ENCODE data around the gene SLC3A2. TPM values are rescaled to one million over a fixed set of nuclear protein-coding genes. Genes with fewer than 3 reads are reported as not detected.

The SLC3A2 gene
- total and polyA plus RNA-seq, 2 of the 13 experiments (the other 11 are each of a cell fraction or from before 2014, with no cell fraction given): 213 to 226 TPM

DNA sequence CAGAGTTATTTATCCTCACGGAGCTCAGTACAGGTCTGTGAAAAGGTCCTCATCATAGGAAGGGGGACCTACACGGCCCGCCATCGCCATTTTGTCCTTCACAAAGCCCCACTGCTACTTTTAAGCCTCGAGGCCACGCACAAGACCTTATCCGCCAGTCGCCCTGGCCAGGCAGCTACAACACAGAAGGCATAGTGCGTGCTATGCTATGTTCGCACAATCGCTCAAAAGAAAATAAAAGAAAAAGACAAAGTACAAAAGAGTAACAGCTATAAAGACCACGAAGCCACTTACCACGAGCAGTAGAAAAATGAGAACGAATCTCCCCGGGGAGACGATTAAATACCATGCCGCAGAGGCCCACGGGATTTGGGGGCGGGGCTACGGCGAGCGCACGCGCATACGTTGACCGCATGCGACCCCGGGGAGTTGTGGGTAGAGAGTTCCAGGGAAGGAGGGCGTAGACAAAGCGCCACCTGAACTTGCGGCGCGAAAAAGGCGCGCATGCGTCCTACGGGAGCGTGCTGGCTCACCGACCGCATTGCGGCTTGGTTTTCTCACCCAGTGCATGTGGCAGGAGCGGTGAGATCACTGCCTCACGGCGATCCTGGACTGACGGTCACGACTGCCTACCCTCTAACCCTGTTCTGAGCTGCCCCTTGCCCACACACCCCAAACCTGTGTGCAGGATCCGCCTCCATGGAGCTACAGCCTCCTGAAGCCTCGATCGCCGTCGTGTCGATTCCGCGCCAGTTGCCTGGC, 24.9 kb upstream of the SLC3A2 start (continued):
- TF ChIP-seq, protein P1, sequence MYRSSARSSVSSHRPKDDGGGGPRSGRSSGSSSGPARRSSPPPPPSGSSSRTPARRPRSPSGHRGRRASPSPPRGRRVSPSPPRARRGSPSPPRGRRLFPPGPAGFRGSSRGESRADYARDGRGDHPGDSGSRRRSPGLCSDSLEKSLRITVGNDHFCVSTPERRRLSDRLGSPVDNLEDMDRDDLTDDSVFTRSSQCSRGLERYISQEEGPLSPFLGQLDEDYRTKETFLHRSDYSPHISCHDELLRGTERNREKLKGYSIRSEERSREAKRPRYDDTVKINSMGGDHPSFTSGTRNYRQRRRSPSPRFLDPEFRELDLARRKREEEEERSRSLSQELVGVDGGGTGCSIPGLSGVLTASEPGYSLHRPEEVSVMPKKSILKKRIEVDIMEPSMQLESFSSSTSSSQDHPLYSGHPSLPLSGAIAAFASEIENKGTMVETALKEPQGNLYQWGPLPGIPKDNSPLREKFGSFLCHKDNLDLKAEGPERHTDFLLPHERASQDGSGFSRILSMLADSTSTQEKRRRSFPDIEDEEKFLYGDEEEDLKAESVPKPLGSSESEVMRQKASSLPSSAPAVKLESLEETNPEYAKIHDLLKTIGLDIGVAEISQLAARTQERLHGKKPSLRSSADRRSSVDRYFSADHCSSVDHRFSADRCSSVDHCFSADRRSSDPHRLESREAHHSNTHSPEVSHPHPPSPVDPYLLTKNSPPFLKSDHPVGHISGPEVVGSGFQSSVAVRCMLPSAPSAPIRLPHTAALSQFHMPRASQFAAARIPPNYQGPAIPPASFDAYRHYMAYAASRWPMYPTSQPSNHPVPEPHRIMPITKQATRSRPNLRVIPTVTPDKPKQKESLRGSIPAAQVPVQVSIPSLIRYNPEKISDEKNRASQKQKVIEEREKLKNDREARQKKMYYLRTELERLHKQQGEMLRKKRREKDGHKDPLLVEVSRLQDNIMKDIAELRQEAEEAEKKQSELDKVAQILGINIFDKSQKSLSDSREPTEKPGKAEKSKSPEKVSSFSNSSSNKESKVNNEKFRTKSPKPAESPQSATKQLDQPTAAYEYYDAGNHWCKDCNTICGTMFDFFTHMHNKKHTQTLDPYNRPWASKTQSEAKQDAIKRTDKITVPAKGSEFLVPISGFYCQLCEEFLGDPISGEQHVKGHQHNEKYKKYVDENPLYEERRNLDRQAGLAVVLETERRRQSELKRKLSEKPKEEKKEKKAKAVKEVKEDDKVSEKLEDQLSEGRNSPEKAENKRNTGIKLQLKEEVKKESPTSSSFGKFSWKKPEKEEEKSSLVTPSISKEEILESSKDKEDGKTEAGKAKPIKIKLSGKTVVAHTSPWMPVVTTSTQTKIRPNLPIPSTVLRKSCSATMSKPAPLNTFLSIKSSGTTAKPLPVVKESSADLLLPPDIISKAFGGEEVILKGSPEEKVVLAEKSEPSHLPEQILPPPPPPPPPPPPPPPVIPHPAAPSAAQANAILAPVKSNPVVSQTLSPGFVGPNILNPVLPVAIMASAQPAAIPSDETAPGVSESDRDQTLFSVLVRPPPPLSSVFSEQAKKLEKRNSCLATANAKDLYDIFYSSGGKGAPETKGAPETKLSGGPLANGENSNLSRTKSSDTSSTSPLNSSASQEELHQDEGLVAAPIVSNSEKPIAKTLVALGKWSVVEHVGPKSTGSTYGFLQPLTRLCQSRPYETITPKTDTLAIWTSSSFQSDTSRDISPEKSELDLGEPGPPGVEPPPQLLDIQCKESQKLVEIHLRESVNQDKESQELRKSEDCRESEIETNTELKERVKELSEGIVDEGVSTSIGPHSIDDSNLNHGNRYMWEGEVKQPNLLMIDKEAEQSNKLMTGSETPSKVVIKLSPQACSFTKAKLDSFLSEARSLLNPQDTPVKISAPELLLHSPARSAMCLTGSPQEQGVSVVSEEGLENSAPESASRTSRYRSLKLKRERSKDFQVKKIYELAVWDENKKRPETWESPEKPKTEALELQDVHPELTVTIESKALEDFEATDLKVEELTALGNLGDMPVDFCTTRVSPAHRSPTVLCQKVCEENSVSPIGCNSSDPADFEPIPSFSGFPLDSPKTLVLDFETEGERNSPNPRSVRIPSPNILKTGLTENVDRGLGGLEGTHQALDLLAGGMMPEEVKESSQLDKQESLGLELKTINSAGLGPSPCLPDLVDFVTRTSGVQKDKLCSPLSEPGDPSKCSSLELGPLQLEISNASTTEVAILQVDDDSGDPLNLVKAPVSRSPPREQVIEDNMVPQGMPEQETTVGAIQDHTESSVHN (CRISPR knock-in tag; IDR thresholded peaks at IDR 0.05): peak; percentile 81; the same call in 1 of the 2 replicates
- peak; percentile 88 for TF ChIP-seq KAT8 (CRISPR knock-in tag; IDR thresholded peaks at IDR 0.05)
- TF ChIP-seq ZNF879 (CRISPR knock-in tag; IDR thresholded peaks at IDR 0.05): peak; percentile 96
- peak; percentile 97 for TF ChIP-seq KDM5B (CRISPR knock-in tag; IDR thresholded peaks at IDR 0.05; ENCODE audit: borderline replicate concordance)
- TF ChIP-seq CHD2 (IDR thresholded peaks at IDR 0.05; ENCODE audit: low read depth, low read length): no peak
- peak; percentile 86 for TF ChIP-seq SIN3B (IDR thresholded peaks at IDR 0.05; ENCODE audit: low read length)
- TF ChIP-seq RORA (CRISPR knock-in tag; IDR thresholded peaks at IDR 0.05): no peak
- TF ChIP-seq TSC22D2 (CRISPR knock-in tag; IDR thresholded peaks at IDR 0.05; ENCODE audit: borderline replicate concordance): peak; percentile 93; the same call in 1 of the 2 replicates
- peak; percentile 16; the same call in 1 of the 2 replicates for TF ChIP-seq RAD21 (CRISPR knock-in tag; IDR thresholded peaks at IDR 0.05)
- TF ChIP-seq ZNF343 (CRISPR knock-in tag; IDR thresholded peaks at IDR 0.05): peak; percentile 81; the same call in 1 of the 2 replicates
- no peak for TF ChIP-seq AGO1 (IDR thresholded peaks at IDR 0.05; ENCODE audit: low read depth, low read length, poor library complexity, severe bottlenecking)
- no peak for TF ChIP-seq GPN1 (CRISPR knock-in tag; IDR thresholded peaks at IDR 0.05; ENCODE audit: borderline replicate concordance)
- TF ChIP-seq CENPT (CRISPR knock-in tag; IDR thresholded peaks at IDR 0.05; ENCODE audit: low read depth): peak; percentile 93
- peak; percentile 85; the same call in 1 of the 2 replicates for TF ChIP-seq ZSCAN20 (CRISPR knock-in tag; IDR thresholded peaks at IDR 0.05; ENCODE audit: borderline replicate concordance)
- peak; percentile 98 for TF ChIP-seq ZNF747 (CRISPR knock-in tag; IDR thresholded peaks at IDR 0.05; ENCODE audit: borderline replicate concordance)
- TF ChIP-seq, protein P2, sequence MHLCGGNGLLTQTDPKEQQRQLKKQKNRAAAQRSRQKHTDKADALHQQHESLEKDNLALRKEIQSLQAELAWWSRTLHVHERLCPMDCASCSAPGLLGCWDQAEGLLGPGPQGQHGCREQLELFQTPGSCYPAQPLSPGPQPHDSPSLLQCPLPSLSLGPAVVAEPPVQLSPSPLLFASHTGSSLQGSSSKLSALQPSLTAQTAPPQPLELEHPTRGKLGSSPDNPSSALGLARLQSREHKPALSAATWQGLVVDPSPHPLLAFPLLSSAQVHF (CRISPR knock-in tag; IDR thresholded peaks at IDR 0.05): peak; percentile 75; the same call in 1 of the 2 replicates
- TF ChIP-seq ZNF709 (CRISPR knock-in tag; IDR thresholded peaks at IDR 0.05): peak; percentile 90; the same call in 1 of the 2 replicates
- no peak for TF ChIP-seq RCOR2 (CRISPR knock-in tag; IDR thresholded peaks at IDR 0.05)
- TF ChIP-seq, protein P3, sequence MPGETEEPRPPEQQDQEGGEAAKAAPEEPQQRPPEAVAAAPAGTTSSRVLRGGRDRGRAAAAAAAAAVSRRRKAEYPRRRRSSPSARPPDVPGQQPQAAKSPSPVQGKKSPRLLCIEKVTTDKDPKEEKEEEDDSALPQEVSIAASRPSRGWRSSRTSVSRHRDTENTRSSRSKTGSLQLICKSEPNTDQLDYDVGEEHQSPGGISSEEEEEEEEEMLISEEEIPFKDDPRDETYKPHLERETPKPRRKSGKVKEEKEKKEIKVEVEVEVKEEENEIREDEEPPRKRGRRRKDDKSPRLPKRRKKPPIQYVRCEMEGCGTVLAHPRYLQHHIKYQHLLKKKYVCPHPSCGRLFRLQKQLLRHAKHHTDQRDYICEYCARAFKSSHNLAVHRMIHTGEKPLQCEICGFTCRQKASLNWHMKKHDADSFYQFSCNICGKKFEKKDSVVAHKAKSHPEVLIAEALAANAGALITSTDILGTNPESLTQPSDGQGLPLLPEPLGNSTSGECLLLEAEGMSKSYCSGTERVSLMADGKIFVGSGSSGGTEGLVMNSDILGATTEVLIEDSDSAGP (CRISPR knock-in tag; IDR thresholded peaks at IDR 0.05; ENCODE audit: borderline replicate concordance): peak; percentile 93; the same call in 1 of the 2 replicates
